NB4 (cell line): ENCODE measurements around the gene DRD2.

Experiments
- DNase-seq: peaks from one replicate; pipeline ENCODE4 v3.0.0; 2010; ENCODE audit warnings: low read depth
- H3K4me3 ChIP-seq: one replicate; pipeline ENCODE4 v1.5.1; 2011; ENCODE audit warnings: mild to moderate bottlenecking, low read depth, low read length, moderate library complexity
- CTCF ChIP-seq: IDR thresholded peaks from one replicate; pipeline ENCODE4 v1.5.1; 2012; ENCODE audit warnings: low read depth, low read length
- MAX ChIP-seq: IDR thresholded peaks from 2 replicates; pipeline ENCODE4 v1.6.1; 2011; ENCODE audit warnings: low read depth, low read length
- MYC ChIP-seq: IDR thresholded peaks from 2 replicates; pipeline ENCODE4 v1.6.1; 2011; ENCODE audit warnings: low read depth, low read length
- POLR2A ChIP-seq: IDR thresholded peaks from 2 replicates; pipeline ENCODE4 v1.6.1; 2011; ENCODE audit warnings: mild to moderate bottlenecking; ENCODE audit not compliant: insufficient read length; ENCODE audit errors: extremely low read depth

The DRD2 gene

GRCh38 chr11:113389272-113389671 is 85.9 kb downstream of the DRD2 start:
- DNase-seq = no peak
- no peak for TF ChIP-seq MAX
- no peak for TF ChIP-seq MYC
- TF ChIP-seq POLR2A = no peak
- TF ChIP-seq CTCF = no peak
- no peak overlapping the region for H3K4me3 ChIP-seq

- no peak for TF ChIP-seq MAX
- no peak for TF ChIP-seq POLR2A
- no peak for TF ChIP-seq MYC
- no peak for TF ChIP-seq CTCF
Observed at GRCh38 chr11:113387605-113388211, 87.5 kb downstream of the DRD2 start, which contains the start of gene ANKK1. Gene ANKK1 (plus strand): TSS chr11:113387779. CDS start chr11:113387885, 106 bp downstream.

GRCh38 chr11:113386866-113387265 is 88.3 kb downstream of the DRD2 start:
- H3K4me3 ChIP-seq = no peak overlapping the region
- TF ChIP-seq MAX (no peak), CTCF (no peak)
- no peak for DNase-seq

More at GRCh38 chr11:113387605-113388211, 87.5 kb downstream of the DRD2 start, which contains the start of gene ANKK1:
- H3K4me3 ChIP-seq = no peak within 1 kb of the TSS
- DNase-seq = no peak

GRCh38 chr11:113385749-113386148 is 89.4 kb downstream of the DRD2 start:
- no peak for TF ChIP-seq POLR2A
- no peak for TF ChIP-seq CTCF
- TF ChIP-seq MYC = no peak
- TF ChIP-seq MAX = no peak
- DNase-seq = no peak
- H3K4me3 ChIP-seq = no peak overlapping the region

- no peak for DNase-seq
- TF ChIP-seq MAX = no peak
- TF ChIP-seq MYC = no peak
- TF ChIP-seq POLR2A = no peak
- TF ChIP-seq CTCF = no peak
- no peak overlapping the region for H3K4me3 ChIP-seq
Observed at GRCh38 chr11:113384551-113384950, 90.6 kb downstream of the DRD2 start.
